Measurements from ENCODE around the gene SMIM20. TPM values are rescaled to one million over a fixed set of nuclear protein-coding genes. Genes with fewer than 3 reads are reported as not detected.
A peak's percentile ranks its signal among the peaks of the same experiment; 100 is the strongest.
"Not testable (repeated sequence)": the region's sequence is repeated elsewhere in the genome, so short reads cannot be mapped to it uniquely, and the experiment has no call there.

SMIM20 gene
- polyA plus RNA-seq (ENCODE audit: insufficient read length), result 43.2 TPM

- peak; percentile 46 for DNase-seq (ENCODE audit: low read depth)
These were observed at the start of gene SMIM20 for GRCh38 chr4:25913851-25914669. Gene SMIM20 (plus strand): TSS chr4:25914220. CDS start chr4:25914314, 94 bp downstream.

- DNase-seq (ENCODE audit: low read depth), result no peak
These were observed 48.4 kb upstream of the SMIM20 start for GRCh38 chr4:25865586-25865985.

- DNase-seq (ENCODE audit: low read depth), result not testable (repeated sequence)
These were observed 47.6 kb upstream of the SMIM20 start for GRCh38 chr4:25866401-25866800.

- DNase-seq (ENCODE audit: low read depth), result no peak
These were observed 46.2 kb upstream of the SMIM20 start for GRCh38 chr4:25867781-25868294.

GRCh38 chr4:25870081-25870480 is 43.9 kb upstream of the SMIM20 start:
- DNase-seq (ENCODE audit: low read depth), result no peak

GRCh38 chr4:25872851-25873631 is 41.0 kb upstream of the SMIM20 start:
- DNase-seq (ENCODE audit: low read depth), result no peak

- no peak for DNase-seq (ENCODE audit: low read depth)
These were observed 40.3 kb upstream of the SMIM20 start for GRCh38 chr4:25873632-25874129.

- no peak for DNase-seq (ENCODE audit: low read depth)
These were observed 39.4 kb upstream of the SMIM20 start for GRCh38 chr4:25874655-25875054.

GRCh38 chr4:25875281-25875745 is 38.7 kb upstream of the SMIM20 start:
- no peak for DNase-seq (ENCODE audit: low read depth)

- DNase-seq (ENCODE audit: low read depth), result no peak
These were observed 35.3 kb upstream of the SMIM20 start for GRCh38 chr4:25878676-25879075.

- no peak for DNase-seq (ENCODE audit: low read depth)
These were observed 34.9 kb upstream of the SMIM20 start for GRCh38 chr4:25879091-25879584.

- no peak for DNase-seq (ENCODE audit: low read depth)
These were observed 34.4 kb upstream of the SMIM20 start for GRCh38 chr4:25879587-25879986.

- peak; percentile 34 for DNase-seq (ENCODE audit: low read depth)
These were observed 33.9 kb upstream of the SMIM20 start for GRCh38 chr4:25879991-25880651.

GRCh38 chr4:25881193-25881592 is 32.8 kb upstream of the SMIM20 start:
- no peak for DNase-seq (ENCODE audit: low read depth)

GRCh38 chr4:25882226-25882625 is 31.8 kb upstream of the SMIM20 start:
- DNase-seq (ENCODE audit: low read depth), result no peak

GRCh38 chr4:25883565-25883964 is 30.5 kb upstream of the SMIM20 start:
- DNase-seq (ENCODE audit: low read depth), result no peak

GRCh38 chr4:25884031-25884782 is 29.8 kb upstream of the SMIM20 start:
- no peak for DNase-seq (ENCODE audit: low read depth)

GRCh38 chr4:25888781-25889180 is 25.2 kb upstream of the SMIM20 start:
- no peak for DNase-seq (ENCODE audit: low read depth)

GRCh38 chr4:25889589-25890503 is 24.2 kb upstream of the SMIM20 start:
- DNase-seq (ENCODE audit: low read depth), result no peak

Data from forelimb muscle (tissue), 1 donor.